ENCODE data around the gene KLHL9.

KLHL9 gene

DNA sequence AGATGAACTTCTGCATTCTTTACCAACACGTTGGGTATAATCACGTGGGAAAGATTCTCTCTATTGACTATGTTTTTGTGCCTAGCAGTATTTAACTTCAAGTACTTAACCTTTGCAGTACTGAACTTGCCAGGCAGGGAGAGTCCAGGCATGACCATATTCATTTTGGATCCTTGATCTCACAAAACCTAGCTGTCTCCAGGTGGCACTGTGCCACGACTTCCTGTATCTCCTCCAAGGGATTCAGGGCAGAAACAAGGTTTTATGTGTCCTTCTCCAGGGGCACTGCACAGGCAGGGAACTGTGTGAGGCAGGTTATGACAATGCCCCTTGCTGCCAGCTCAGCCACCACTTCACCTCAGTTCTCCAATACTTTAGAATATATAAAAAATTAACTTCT is 18.3 kb downstream of the KLHL9 start:
- no peak for DNase-seq

- DNase-seq = no peak
Observed at GRCh38 chr9:21316032-21316842, 19.0 kb downstream of the KLHL9 start.

GRCh38 chr9:21314152-21314551 is 21.1 kb downstream of the KLHL9 start:
- no peak for DNase-seq

- DNase-seq = no peak
Observed at GRCh38 chr9:21311889-21312288, 23.3 kb downstream of the KLHL9 start.

DNA sequence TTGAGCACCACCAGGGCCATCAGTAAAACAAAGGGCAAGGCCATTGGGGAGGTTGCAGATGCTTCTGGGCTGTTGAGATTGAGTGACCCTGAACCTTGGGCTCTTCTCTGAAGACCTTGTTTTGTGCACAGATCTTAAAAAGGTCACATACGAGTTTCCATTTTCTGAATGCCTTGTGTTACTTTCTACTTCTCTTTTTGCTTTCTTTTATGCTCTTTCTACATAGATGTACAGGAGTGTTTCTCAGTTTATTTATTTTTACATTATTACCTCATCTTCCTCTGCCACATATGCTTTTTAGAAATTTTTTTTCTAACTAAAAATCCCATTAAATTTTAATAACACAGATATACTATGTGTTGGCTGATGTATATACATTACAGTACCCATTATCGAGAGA is 30.0 kb downstream of the KLHL9 start, which contains the start of gene IFNA5:
Gene IFNA5, minus strand, starts transcription at position 101 of the 400 bp plus-strand sequence. Its CDS starts 57 bp downstream, at position 44.
- no peak for DNase-seq

- no peak for DNase-seq
Observed at GRCh38 chr9:21295992-21296391, 39.2 kb downstream of the KLHL9 start.

GRCh38 chr9:21294904-21295538 is 40.2 kb downstream of the KLHL9 start:
- no peak for DNase-seq

- DNase-seq = no peak
Observed at GRCh38 chr9:21294364-21294774, 40.8 kb downstream of the KLHL9 start.

DNA sequence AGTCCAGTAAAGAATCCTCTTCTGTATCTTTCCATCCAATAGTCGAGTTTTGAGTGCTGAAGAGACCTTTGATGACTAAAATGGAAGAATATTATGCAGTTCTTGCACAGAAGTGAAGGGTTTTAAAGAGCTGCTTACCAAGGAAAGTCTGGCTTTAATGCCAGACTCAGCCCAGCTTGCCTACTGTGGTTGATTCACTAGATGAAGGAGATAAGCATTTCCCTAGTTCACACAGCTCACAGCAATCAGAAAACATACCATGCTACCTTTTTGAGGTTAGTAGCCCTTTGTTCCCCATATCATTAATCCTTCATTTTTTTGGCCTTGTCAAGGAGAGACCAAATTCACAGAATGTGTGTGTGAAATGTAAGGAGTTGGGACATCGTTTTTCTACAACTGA is 45.4 kb downstream of the KLHL9 start:
- no peak for DNase-seq

GRCh38 chr9:21287280-21287679 is 47.9 kb downstream of the KLHL9 start:
- DNase-seq = no peak

GRCh38 chr9:21286659-21287058 is 48.5 kb downstream of the KLHL9 start:
- DNase-seq = no peak

GRCh38 chr9:21286099-21286498 is 49.1 kb downstream of the KLHL9 start:
- no peak for DNase-seq

GRCh38 chr9:21281275-21281674 is 53.9 kb downstream of the KLHL9 start:
- DNase-seq = no peak

Data from NCI-H1694 (cell line).